ENCODE data around the gene CHDH.

Gene CHDH

GRCh38 chr3:53846134-53846850 lies at the start of gene CHDH, which contains the start of gene IL17RB:
Gene CHDH, minus strand, starts transcription at chr3:53846419. Its CDS starts 22,411 bp downstream, at chr3:53824008.
Gene IL17RB, plus strand, starts transcription at chr3:53846568. Its CDS starts 21 bp downstream, at chr3:53846589.
- in situ Hi-C loops (cut with MboI; ENCODE audit: low sequenced_read_pairs): no loop called here

- in situ Hi-C loops (cut with MboI; ENCODE audit: low sequenced_read_pairs): no loop called here
Measured at GRCh38 chr3:53892286-53892637, 46.0 kb upstream of the CHDH start.

- in situ Hi-C loops (cut with MboI; ENCODE audit: low sequenced_read_pairs): no loop called here
Measured at GRCh38 chr3:53891497-53892285, 45.5 kb upstream of the CHDH start, which contains the start of gene SELENOK. Gene SELENOK, minus strand, starts transcription at chr3:53891859.

- in situ Hi-C loops (cut with MboI; ENCODE audit: low sequenced_read_pairs): no loop called here
Measured at GRCh38 chr3:53890726-53891475, 44.7 kb upstream of the CHDH start.

- in situ Hi-C loops (cut with MboI; ENCODE audit: low sequenced_read_pairs): no loop called here
Measured at GRCh38 chr3:53888232-53888631, 42.0 kb upstream of the CHDH start.

- in situ Hi-C loops (cut with MboI; ENCODE audit: low sequenced_read_pairs): no loop called here
Measured at GRCh38 chr3:53887446-53887845, 41.2 kb upstream of the CHDH start.

GRCh38 chr3:53885239-53885638 lies 39.0 kb upstream of the CHDH start:
- in situ Hi-C loops (cut with MboI; ENCODE audit: low sequenced_read_pairs): no loop called here

GRCh38 chr3:53884623-53885022 lies 38.4 kb upstream of the CHDH start:
- in situ Hi-C loops (cut with MboI; ENCODE audit: low sequenced_read_pairs): no loop called here

GRCh38 chr3:53883008-53883407 lies 36.8 kb upstream of the CHDH start:
- in situ Hi-C loops (cut with MboI; ENCODE audit: low sequenced_read_pairs): no loop called here

GRCh38 chr3:53881691-53882593 lies 35.7 kb upstream of the CHDH start, which contains the start of gene ACTR8:
Gene ACTR8, minus strand, starts transcription at chr3:53882152. Its CDS starts 51 bp downstream, at chr3:53882101.
- in situ Hi-C loops (cut with MboI; ENCODE audit: low sequenced_read_pairs): no loop called here

GRCh38 chr3:53880396-53881345 lies 34.5 kb upstream of the CHDH start:
- in situ Hi-C loops (cut with MboI; ENCODE audit: low sequenced_read_pairs): no loop called here

- in situ Hi-C loops (cut with MboI; ENCODE audit: low sequenced_read_pairs): no loop called here
Measured at GRCh38 chr3:53865732-53866499, 19.7 kb upstream of the CHDH start.

GRCh38 chr3:53863145-53863544 lies 16.9 kb upstream of the CHDH start:
- in situ Hi-C loops (cut with MboI; ENCODE audit: low sequenced_read_pairs): no loop called here

GRCh38 chr3:53862241-53862640 lies 16.0 kb upstream of the CHDH start:
- in situ Hi-C loops (cut with MboI; ENCODE audit: low sequenced_read_pairs): no loop called here

- in situ Hi-C loops (cut with MboI; ENCODE audit: low sequenced_read_pairs): no loop called here
Measured at GRCh38 chr3:53860196-53860595, 14.0 kb upstream of the CHDH start.

GRCh38 chr3:53859178-53859577 lies 13.0 kb upstream of the CHDH start:
- in situ Hi-C loops (cut with MboI; ENCODE audit: low sequenced_read_pairs): no loop called here

GRCh38 chr3:53858096-53858741 lies 12.0 kb upstream of the CHDH start:
- in situ Hi-C loops (cut with MboI; ENCODE audit: low sequenced_read_pairs): no loop called here

GRCh38 chr3:53856964-53857363 lies 10.7 kb upstream of the CHDH start:
- in situ Hi-C loops (cut with MboI; ENCODE audit: low sequenced_read_pairs): no loop called here
